SK-N-SH (cell line): ENCODE measurements around the gene DDX4.

Experiments
- CTCF ChIP-seq: fragments of 200-600 bp; sonication (generic); IDR thresholded peaks from 2 replicates; pipeline ENCODE4 v1.6.1; 2017; ENCODE audit warnings: antibody characterized with exemption, mild to moderate bottlenecking, moderate library complexity
- ELF1 ChIP-seq: IDR thresholded peaks from 2 replicates; pipeline ENCODE4 v1.4.0; 2012
- EP300 ChIP-seq, 2 experiments: IDR thresholded peaks; 2 replicates each; pipeline versions ENCODE4 v1.4.0 to v1.6.1; 2012; ENCODE audit warnings: borderline replicate concordance in 1 of 2, low read depth in 1 of 2, low read length in 1 of 2
- EZH2phosphoT487 ChIP-seq: fragments of 200-600 bp; sonication (generic); IDR thresholded peaks from 2 replicates; pipeline ENCODE4 v1.6.1; 2017; ENCODE audit warnings: low read depth, mixed run types, mild to moderate bottlenecking, antibody characterized with exemption, moderate library complexity, borderline replicate concordance
- FOXJ3 ChIP-seq: sonication (generic); formaldehyde crosslinking; IDR thresholded peaks from 2 replicates; pipeline ENCODE4 v1.5.1; 2020; ENCODE audit warnings: mild to moderate bottlenecking, missing genetic modification reagents
- MAX ChIP-seq: IDR thresholded peaks from 2 replicates; pipeline ENCODE4 v1.4.0; 2012; ENCODE audit warnings: low read depth
- MXI1 ChIP-seq: IDR thresholded peaks from 2 replicates; pipeline ENCODE4 v1.6.1; 2012; ENCODE audit warnings: mild to moderate bottlenecking, low read depth, low read length, improper control_type of control experiment
- POLR2AphosphoS5 ChIP-seq: IDR thresholded peaks from 2 replicates; pipeline ENCODE4 v1.6.1; 2012; ENCODE audit warnings: low read depth, low read length
- RAD21 ChIP-seq: IDR thresholded peaks from 2 replicates; pipeline ENCODE4 v1.6.1; 2012; ENCODE audit warnings: mild to moderate bottlenecking, low read length
- REST ChIP-seq: IDR thresholded peaks from 2 replicates; pipeline ENCODE4 v1.6.1; 2012; ENCODE audit warnings: mild to moderate bottlenecking, low read depth, low read length, moderate library complexity
- RFX5 ChIP-seq: IDR thresholded peaks from 2 replicates; pipeline ENCODE4 v1.6.1; 2012; ENCODE audit warnings: mild to moderate bottlenecking, improper control_type of control experiment, low read length
- SIN3A ChIP-seq: IDR thresholded peaks from 2 replicates; pipeline ENCODE4 v1.6.1; 2012; ENCODE audit warnings: low read depth, mild to moderate bottlenecking, low read length, moderate library complexity, borderline replicate concordance
- YY1 ChIP-seq: IDR thresholded peaks from 2 replicates; pipeline ENCODE4 v1.4.0; 2012; ENCODE audit warnings: low read depth, mild to moderate bottlenecking
- TF ChIP-seq, protein P1 (sequence below): IDR thresholded peaks from 2 replicates; pipeline ENCODE4 v1.4.0; 2012; ENCODE audit warnings: low read depth, borderline replicate concordance

DNA sequence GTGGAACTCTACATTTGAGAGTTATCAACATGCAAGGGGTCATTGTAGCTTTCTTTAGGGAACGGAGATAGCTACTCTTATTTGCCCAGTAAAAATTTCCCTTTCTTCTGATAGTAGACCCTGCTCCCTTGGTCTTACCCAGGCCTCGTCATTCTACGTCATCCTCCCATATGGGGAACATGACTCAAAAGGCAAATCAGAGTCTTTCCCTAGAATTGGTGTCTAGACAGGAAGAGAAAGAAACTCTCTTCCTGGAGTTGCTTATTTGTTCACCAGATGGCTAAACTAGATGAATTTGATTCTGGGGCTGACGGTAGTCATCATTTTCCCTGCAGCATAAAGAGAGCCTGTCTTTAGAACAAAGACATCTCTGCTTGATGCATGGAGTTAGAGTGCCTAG, 13.6 kb upstream of the DDX4 start:
- TF ChIP-seq REST (no peak), CTCF (no peak), SIN3A (no peak), EP300 (IDR thresholded peaks at IDR 0.05; ENCODE audit: borderline replicate concordance in 1 of 2, low read depth in 1 of 2, low read length in 1 of 2) (no peak), MXI1 (no peak), YY1 (no peak), FOXJ3 (CRISPR knock-in tag) (no peak), RFX5 (no peak), POLR2AphosphoS5 (no peak), EZH2phosphoT487 (no peak), RAD21 (no peak), ELF1 (no peak), MAX (no peak)
- TF ChIP-seq, protein P1, sequence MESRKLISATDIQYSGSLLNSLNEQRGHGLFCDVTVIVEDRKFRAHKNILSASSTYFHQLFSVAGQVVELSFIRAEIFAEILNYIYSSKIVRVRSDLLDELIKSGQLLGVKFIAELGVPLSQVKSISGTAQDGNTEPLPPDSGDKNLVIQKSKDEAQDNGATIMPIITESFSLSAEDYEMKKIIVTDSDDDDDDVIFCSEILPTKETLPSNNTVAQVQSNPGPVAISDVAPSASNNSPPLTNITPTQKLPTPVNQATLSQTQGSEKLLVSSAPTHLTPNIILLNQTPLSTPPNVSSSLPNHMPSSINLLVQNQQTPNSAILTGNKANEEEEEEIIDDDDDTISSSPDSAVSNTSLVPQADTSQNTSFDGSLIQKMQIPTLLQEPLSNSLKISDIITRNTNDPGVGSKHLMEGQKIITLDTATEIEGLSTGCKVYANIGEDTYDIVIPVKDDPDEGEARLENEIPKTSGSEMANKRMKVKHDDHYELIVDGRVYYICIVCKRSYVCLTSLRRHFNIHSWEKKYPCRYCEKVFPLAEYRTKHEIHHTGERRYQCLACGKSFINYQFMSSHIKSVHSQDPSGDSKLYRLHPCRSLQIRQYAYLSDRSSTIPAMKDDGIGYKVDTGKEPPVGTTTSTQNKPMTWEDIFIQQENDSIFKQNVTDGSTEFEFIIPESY: no peak
